ENCODE measurements around the gene AFAP1.

AFAP1 gene

GRCh38 chr4:7967501-7968261, 28.0 kb upstream of the AFAP1 start:
- no peaks in the 10 kb centered on the region for H3K36me3 ChIP-seq
- no peak overlapping the region for H3K27ac ChIP-seq
- H3K4me1 ChIP-seq (ENCODE audit: control insufficient read depth in 1 of 2, insufficient read depth in 1 of 2, low read depth in 1 of 2, low read length in 1 of 2), result no peaks in the 10 kb centered on the region
- no peak overlapping the region for H3K4me3 ChIP-seq (ENCODE audit: low read depth in 1 of 2, low read length in 1 of 2)
- H3K27me3 ChIP-seq, result peaks cover 77% of the 10 kb centered on the region
- no peak for TF ChIP-seq CTCF (IDR thresholded peaks at IDR 0.05)
- H3K9me3 ChIP-seq, result no peaks in the 10 kb centered on the region

GRCh38 chr4:7967063-7967440, 27.4 kb upstream of the AFAP1 start:
- Histone ChIP-seq H3K27me3 (peaks cover 81% of the 10 kb centered on the region), H3K36me3 (no peaks in the 10 kb centered on the region), H3K27ac (no peak overlapping the region), H3K4me3 (ENCODE audit: low read depth in 1 of 2, low read length in 1 of 2) (no peak overlapping the region), H3K9me3 (no peaks in the 10 kb centered on the region), H3K4me1 (ENCODE audit: control insufficient read depth in 1 of 2, insufficient read depth in 1 of 2, low read depth in 1 of 2, low read length in 1 of 2) (no peaks in the 10 kb centered on the region)
- TF ChIP-seq CTCF (IDR thresholded peaks at IDR 0.05), result no peak

- H3K4me3 ChIP-seq (ENCODE audit: low read depth in 1 of 2, low read length in 1 of 2), result no peak overlapping the region
- no peaks in the 10 kb centered on the region for H3K36me3 ChIP-seq
- H3K27ac ChIP-seq, result no peak overlapping the region
- no peaks in the 10 kb centered on the region for H3K4me1 ChIP-seq (ENCODE audit: control insufficient read depth in 1 of 2, insufficient read depth in 1 of 2, low read depth in 1 of 2, low read length in 1 of 2)
- peaks cover 87% of the 10 kb centered on the region for H3K27me3 ChIP-seq
- H3K9me3 ChIP-seq, result no peaks in the 10 kb centered on the region
- no peak for TF ChIP-seq CTCF (IDR thresholded peaks at IDR 0.05)
These were observed 26.8 kb upstream of the AFAP1 start for GRCh38 chr4:7966281-7967062.

GRCh38 chr4:7964890-7965662, 25.4 kb upstream of the AFAP1 start:
- no peak overlapping the region for H3K27ac ChIP-seq
- no peaks in the 10 kb centered on the region for H3K9me3 ChIP-seq
- peaks cover 87% of the 10 kb centered on the region for H3K27me3 ChIP-seq
- no peaks in the 10 kb centered on the region for H3K36me3 ChIP-seq
- TF ChIP-seq CTCF (IDR thresholded peaks at IDR 0.05), result no peak
- H3K4me1 ChIP-seq (ENCODE audit: control insufficient read depth in 1 of 2, insufficient read depth in 1 of 2, low read depth in 1 of 2, low read length in 1 of 2), result no peaks in the 10 kb centered on the region
- no peak overlapping the region for H3K4me3 ChIP-seq (ENCODE audit: low read depth in 1 of 2, low read length in 1 of 2)

- H3K27ac ChIP-seq, result no peak overlapping the region
- H3K9me3 ChIP-seq, result no peaks in the 10 kb centered on the region
- H3K36me3 ChIP-seq, result no peaks in the 10 kb centered on the region
- TF ChIP-seq CTCF (IDR thresholded peaks at IDR 0.05), result no peak
- H3K4me3 ChIP-seq (ENCODE audit: low read depth in 1 of 2, low read length in 1 of 2), result no peak overlapping the region
- peaks cover 87% of the 10 kb centered on the region for H3K27me3 ChIP-seq
- no peaks in the 10 kb centered on the region for H3K4me1 ChIP-seq (ENCODE audit: control insufficient read depth in 1 of 2, insufficient read depth in 1 of 2, low read depth in 1 of 2, low read length in 1 of 2)
These were observed 24.8 kb upstream of the AFAP1 start for GRCh38 chr4:7964459-7964858.
